Cardiac septum (tissue), 1 donor: ENCODE measurements around the gene ABCC2. TPM values are rescaled to one million over a fixed set of nuclear protein-coding genes. Genes with fewer than 3 reads are reported as not detected.
"Not testable (repeated sequence)": the region's sequence is repeated elsewhere in the genome, so short reads cannot be mapped to it uniquely, and the experiment has no call there.

Experiments
- DNase-seq: peaks from one replicate; pipeline ENCODE4 v3.0.0-alpha.2; 2020; ENCODE audit warnings: low spot score
- intact Hi-C: fragments of 100-400 bp; cut with DNase I; formaldehyde crosslinking; loops from one replicate; pipeline ENCODE4 v1.14.0; 2022
- total RNA-seq: library from RNA; stranded (reverse); fragmentation: NEBNext Ultra II Directional; extraction: Animal tissue kit (Norgen Biotek cat#: 25700); gene quantifications from one replicate; pipeline ENCODE4 v1.2.1, GENCODE V29; 2021
- donor health status: DM: no; HTN: no; CAD: no.

The ABCC2 gene
- total RNA-seq, 1 donor from 2014 or later, result 0.30 TPM

- no peak for DNase-seq
- intact Hi-C loops, result no loop called here
Observed at GRCh38 chr10:99804471-99804870, 22.0 kb downstream of the ABCC2 start.

GRCh38 chr10:99805190-99805589 lies 22.8 kb downstream of the ABCC2 start:
- intact Hi-C loops, result no loop called here
- no peak for DNase-seq

- intact Hi-C loops, result no loop called here
- DNase-seq, result no peak
Observed at GRCh38 chr10:99806091-99806490, 23.7 kb downstream of the ABCC2 start.

- intact Hi-C loops, result no loop called here
Observed at GRCh38 chr10:99807786-99808185, 25.3 kb downstream of the ABCC2 start.

DNA sequence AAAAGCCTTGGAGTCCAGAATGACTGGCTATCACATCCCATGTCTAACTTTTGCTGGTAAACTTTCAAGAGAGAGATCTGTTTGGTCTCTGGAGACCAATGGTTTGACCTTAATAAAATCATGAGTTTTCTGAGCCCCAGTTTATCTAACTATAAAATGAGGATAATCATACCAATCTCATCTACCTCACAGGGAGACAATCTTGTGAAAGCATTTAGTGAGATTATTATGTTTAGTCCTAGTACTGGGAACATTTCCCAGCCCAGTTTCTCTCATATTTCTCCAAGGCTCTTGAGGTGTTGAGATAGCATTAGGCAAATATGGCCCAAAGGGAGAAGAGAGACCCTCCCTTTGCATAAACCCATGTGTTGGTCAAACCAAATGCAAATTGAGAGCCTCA lies 25.8 kb downstream of the ABCC2 start:
- intact Hi-C loops, result no loop called here
- no peak for DNase-seq

More at GRCh38 chr10:99807786-99808185, 25.3 kb downstream of the ABCC2 start:
- no peak for DNase-seq

GRCh38 chr10:99809481-99809880 lies 27.0 kb downstream of the ABCC2 start:
- intact Hi-C loops, result no loop called here
- no peak for DNase-seq

- intact Hi-C loops, result no loop called here
- no peak for DNase-seq
Observed at GRCh38 chr10:99809931-99810615, 27.6 kb downstream of the ABCC2 start.

- no peak for DNase-seq
- intact Hi-C loops, result no loop called here
Observed at GRCh38 chr10:99812177-99812576, 29.7 kb downstream of the ABCC2 start.

DNA sequence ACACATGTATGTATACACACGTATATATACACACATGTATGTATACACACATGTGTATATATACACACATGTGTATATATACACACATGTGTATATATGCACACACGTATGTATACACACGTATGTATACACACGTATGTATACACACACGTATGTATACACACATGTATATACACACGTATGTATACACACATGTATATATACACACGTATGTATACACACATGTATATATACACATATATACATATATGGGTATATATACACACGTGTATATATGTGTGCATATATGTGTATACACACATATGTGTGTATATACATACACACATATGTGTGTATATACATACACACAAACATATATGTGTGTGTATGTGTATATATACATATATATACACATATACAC lies 31.7 kb downstream of the ABCC2 start:
- DNase-seq, result no peak
- intact Hi-C loops, result no loop called here

- intact Hi-C loops, result no loop called here
- no peak for DNase-seq
Observed at GRCh38 chr10:99815621-99816020, 33.2 kb downstream of the ABCC2 start.

DNA sequence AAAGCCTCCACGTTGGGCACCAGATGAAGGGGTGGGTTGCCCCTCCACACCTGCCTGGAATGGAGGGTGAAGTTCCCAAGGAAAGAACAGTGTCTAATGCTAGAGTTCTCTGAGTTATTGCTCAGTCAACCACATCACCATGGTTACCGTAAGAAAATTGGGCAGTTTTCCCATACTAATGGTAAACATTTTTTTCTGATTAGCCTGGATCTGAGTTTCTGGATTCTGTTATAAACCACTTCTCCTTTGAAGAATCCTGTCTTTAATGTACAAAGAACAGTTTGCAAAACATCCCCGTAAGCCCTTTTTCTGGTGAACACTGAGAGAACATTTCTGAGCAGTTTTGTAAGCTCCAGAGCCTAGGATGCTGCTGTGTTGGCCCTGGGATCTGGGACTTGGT lies 45.5 kb downstream of the ABCC2 start:
- DNase-seq, result no peak
- intact Hi-C loops, result no loop called here

DNA sequence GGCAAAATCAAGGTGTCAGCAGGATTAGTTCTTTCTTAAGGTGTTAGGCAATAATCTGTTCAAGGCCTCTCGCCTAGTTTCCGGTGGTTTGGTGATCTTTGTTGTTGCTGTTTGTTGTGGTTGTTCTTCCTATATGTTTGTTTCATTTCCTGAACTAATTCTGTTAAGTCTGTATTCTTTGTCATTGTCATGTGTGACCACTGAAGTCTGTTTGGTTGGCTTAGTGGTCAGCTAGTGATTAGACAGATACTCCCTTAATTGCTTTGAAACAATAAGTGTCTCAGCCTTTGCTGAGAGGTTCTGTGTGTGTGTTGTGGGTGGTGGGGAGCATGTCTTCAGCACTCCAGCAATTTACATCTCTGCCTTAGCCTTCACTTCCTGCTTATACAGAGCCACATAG lies 46.0 kb downstream of the ABCC2 start:
- intact Hi-C loops, result no loop called here
- DNase-seq, result no peak

DNA sequence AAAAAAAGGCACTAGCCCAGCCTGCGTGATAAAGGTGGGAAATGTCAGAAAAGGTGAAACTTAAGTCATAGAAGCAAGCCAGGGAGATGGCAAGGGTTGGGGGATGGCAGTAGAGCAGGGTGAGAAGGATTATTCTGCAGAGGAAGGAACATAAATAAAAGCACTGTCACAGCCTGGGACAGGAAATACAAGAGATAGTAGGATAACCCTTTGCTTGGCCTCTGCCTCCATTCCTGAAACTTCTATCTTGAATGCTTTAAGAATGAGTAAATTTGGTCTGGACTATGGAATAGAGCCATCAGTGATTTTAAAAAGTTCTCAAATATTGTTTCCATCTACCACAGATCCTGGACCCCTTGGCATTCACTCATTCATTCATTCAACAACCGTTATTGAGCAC lies 50.0 kb downstream of the ABCC2 start:
- no peak for DNase-seq
- intact Hi-C loops, result no loop called here

DNA sequence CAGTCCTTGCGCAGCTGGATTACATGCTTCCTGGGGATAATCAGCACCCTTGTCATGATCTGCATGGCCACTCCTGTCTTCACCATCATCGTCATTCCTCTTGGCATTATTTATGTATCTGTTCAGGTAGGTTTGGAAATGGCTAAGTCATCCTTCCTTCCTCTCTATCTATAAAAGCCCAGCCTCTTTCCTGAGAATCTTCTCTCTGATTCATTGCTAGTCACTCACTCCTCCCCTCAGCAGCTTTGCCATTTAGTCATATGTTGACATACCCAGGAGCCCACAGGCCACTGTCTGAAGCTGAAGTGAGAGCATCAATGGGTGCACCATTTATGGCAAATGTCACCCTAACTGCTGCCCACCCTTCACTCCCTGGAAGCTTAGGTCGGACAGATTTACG lies 52.0 kb downstream of the ABCC2 start:
- intact Hi-C loops, result no loop called here
- DNase-seq, result no peak

GRCh38 chr10:99835947-99836346 lies 53.5 kb downstream of the ABCC2 start:
- intact Hi-C loops, result no loop called here
- no peak for DNase-seq

- no peak for DNase-seq
- intact Hi-C loops, result no loop called here
Observed at GRCh38 chr10:99836711-99837110, 54.3 kb downstream of the ABCC2 start.

DNA sequence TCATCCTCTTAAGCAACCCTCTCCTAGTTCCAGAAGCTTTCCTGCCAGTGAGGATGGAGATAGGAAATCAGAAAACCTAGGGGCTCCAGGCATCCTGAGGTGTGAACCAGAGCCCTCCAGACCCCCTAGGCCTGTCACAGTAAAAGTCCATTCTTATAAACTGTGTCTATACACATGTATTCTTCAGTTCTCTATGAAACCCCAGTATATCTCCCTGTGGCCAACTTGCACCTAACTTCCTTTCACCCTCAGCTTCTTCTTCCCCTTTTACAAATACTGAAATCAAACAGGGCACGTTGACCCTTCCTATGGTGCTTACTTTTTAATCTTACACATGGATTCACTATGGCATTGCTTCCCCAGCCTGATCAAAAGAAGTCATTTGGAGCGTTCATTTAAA lies 58.4 kb downstream of the ABCC2 start:
- DNase-seq, intact Hi-C loops: not testable (repeated sequence)

DNA sequence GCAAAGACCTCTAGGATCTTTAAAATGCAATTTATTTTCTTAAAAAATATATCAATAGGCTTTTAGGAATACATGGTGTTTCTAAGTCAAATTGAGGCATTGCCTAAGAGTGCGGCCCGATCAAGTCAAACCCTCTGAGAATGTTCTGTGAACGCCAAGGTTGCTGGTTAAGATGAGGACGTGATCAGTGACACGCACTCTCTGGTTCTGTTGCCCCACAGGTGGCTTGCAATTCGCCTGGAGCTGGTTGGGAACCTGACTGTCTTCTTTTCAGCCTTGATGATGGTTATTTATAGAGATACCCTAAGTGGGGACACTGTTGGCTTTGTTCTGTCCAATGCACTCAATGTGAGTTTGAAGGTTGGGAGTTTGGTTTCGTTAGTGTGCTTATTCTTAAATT lies 59.3 kb downstream of the ABCC2 start:
- no peak for DNase-seq
- intact Hi-C loops, result no loop called here

DNA sequence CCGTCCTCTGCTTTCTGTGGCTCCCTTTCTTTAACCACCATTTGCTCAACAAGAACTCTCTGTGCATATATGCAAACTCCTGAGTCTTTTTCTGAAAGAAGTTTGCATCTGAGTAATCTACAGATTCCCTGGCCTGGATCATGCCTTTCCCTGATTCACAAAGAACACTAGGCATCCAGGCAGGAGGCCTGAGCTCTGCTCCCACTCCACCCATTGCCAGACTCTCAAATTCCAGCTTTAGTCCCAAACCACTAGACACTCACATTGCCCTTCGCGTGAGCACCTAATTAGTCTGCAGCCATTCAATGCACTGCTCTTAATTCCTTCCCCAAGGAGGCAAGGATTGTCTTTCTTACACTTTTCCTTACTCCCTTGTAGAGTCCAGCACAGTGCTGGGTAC lies 60.9 kb downstream of the ABCC2 start:
- intact Hi-C loops, result no loop called here
- no peak for DNase-seq

DNA sequence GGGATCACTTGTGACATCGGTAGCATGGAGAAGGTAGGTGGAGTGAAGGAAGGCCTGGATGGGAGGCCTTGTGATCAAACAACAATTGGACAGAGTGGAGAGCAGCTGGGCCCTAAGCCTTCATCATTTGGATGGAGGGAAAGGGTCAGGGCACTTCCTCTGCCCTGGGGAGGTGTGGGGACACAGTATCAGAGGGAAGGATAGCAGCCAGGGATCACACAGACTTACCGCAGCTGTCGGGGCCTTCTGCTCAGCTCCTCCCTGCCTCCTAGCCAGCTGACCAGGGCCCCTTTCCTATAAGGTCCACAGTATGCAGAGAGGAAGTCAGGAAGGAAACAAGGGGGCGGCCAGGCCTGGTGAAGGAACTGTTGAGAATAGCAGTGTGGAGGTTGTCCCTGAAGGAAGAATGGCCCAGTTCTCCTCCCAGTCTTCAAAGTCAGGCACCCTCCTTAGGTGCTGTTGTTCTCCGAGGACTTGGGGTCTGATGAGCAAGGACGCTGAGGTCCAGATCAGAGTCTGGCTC lies 62.1 kb downstream of the ABCC2 start:
- intact Hi-C loops, result no loop called here
- no peak for DNase-seq

- no peak for DNase-seq
- intact Hi-C loops, result loop anchor here (1.0 to 5.0 kb wide), 3 partner anchors 164 to 341 kb away; partner anchors contain the start of gene ERLIN1
Observed at GRCh38 chr10:99845837-99846382, 63.5 kb downstream of the ABCC2 start.
